SK-N-SH (cell line): Measurements from ENCODE around the gene MAP3K12. TPM values are rescaled to one million over a fixed set of nuclear protein-coding genes. Genes with fewer than 3 reads are reported as not detected.

Experiments used
- CTCF ChIA-PET: fragments of 300-600, 350-600 bp; formaldehyde crosslinking; extraction: SDS; loops from one replicate; lab custom pipeline; 2021; lab: Yijun Ruan, JAX
- POLR2A ChIA-PET: fragments of 350-600 bp; sonication (Branson Sonifier 250); formaldehyde crosslinking; extraction: SDS; loops from one replicate; lab custom pipeline; 2020; ENCODE audit warnings: antibody characterized with exemption, inconsistent platforms; lab: Yijun Ruan, JAX
- DNase-seq: peaks from one replicate; pipeline ENCODE4 v3.0.0; 2012
- H2AFZ ChIP-seq: fragments of 200-600 bp; sonication (generic); 2 replicates; pipeline ENCODE4 v1.8.1; 2016; ENCODE audit warnings: antibody characterized with exemption, mild to moderate bottlenecking, low read depth
- H3F3A ChIP-seq: fragments of 200-600 bp; sonication (generic); replicated peaks from 2 replicates; pipeline ENCODE3; 2016; ENCODE audit warnings: antibody characterized with exemption, mild to moderate bottlenecking; ENCODE audit not compliant: insufficient read depth
- H3K27ac ChIP-seq, 2 experiments: fragments of 200-500 bp in 1 of 2; fragments of 200-600 bp in 1 of 2; sonication (Bioruptor generic) in 1 of 2; sonication (generic), shearing (Covaris generic) in 1 of 2; 2 replicates each; pipeline versions ENCODE4 v1.5.1 to v1.6.1; 2014 to 2016; ENCODE audit warnings: low read depth in 2 of 2, inconsistent platforms in 1 of 2, low read length in 1 of 2, mild to moderate bottlenecking in 1 of 2, mixed read lengths in 1 of 2
- H3K27me3 ChIP-seq: fragments of 200-600 bp; sonication (generic), shearing (Covaris generic); 2 replicates; pipeline ENCODE4 v1.6.1; 2016; ENCODE audit warnings: mixed run types; ENCODE audit not compliant: insufficient read depth
- H3K36me3 ChIP-seq, 2 experiments: fragments of 200-500 bp in 1 of 2; fragments of 200-600 bp in 1 of 2; sonication (Bioruptor generic) in 1 of 2; sonication (generic) in 1 of 2; replicated peaks in 1 of 2; 2 replicates each; pipeline versions ENCODE3 to v1.5.1; 2014 to 2016; ENCODE audit warnings: low read length in 1 of 2, mild to moderate bottlenecking in 1 of 2; ENCODE audit not compliant: insufficient read depth in 2 of 2, control insufficient read depth in 1 of 2
- H3K4me1 ChIP-seq, 2 experiments: fragments of 200-500 bp in 1 of 2; fragments of 200-600 bp in 1 of 2; sonication (Bioruptor generic) in 1 of 2; sonication (generic), shearing (Covaris generic) in 1 of 2; 2 replicates each; pipeline versions ENCODE4 v1.5.1 to v1.6.1; 2014 to 2016; ENCODE audit warnings: low read depth in 1 of 2, low read length in 1 of 2, mixed run types in 1 of 2; ENCODE audit not compliant: insufficient read depth in 2 of 2, control insufficient read depth in 1 of 2
- H3K4me2 ChIP-seq: fragments of 200-600 bp; sonication (generic), shearing (Covaris generic); 2 replicates; pipeline ENCODE4 v1.6.1; 2017; ENCODE audit warnings: mixed run types
- H3K4me3 ChIP-seq, 2 experiments: fragments of 200-500 bp in 1 of 2; fragments of 200-600 bp in 1 of 2; sonication (Bioruptor generic) in 1 of 2; sonication (generic), shearing (Covaris generic) in 1 of 2; 2 replicates each; pipeline versions ENCODE4 v1.5.1 to v1.8.1; 2014 to 2016; ENCODE audit warnings: low read depth in 2 of 2, inconsistent platforms in 1 of 2, low read length in 1 of 2, mild to moderate bottlenecking in 1 of 2, mixed read lengths in 1 of 2, moderate library complexity in 1 of 2
- H3K79me2 ChIP-seq: fragments of 200-600 bp; sonication (generic); 2 replicates; pipeline ENCODE4 v1.8.1; 2017; ENCODE audit warnings: mild to moderate bottlenecking; ENCODE audit not compliant: insufficient read depth
- H3K9ac ChIP-seq: fragments of 200-600 bp; sonication (generic); 2 replicates; pipeline ENCODE4 v1.6.1; 2017; ENCODE audit warnings: mixed run types
- H3K9me2 ChIP-seq: fragments of 200-600 bp; sonication (generic); 2 replicates; pipeline ENCODE4 v1.6.1; 2017; ENCODE audit warnings: mixed run types
- H3K9me3 ChIP-seq: fragments of 200-600 bp; sonication (generic); 2 replicates; pipeline ENCODE4 v1.6.1; 2017; ENCODE audit warnings: mixed run types, mild to moderate bottlenecking, moderate library complexity
- H4K20me1 ChIP-seq: fragments of 200-600 bp; sonication (generic); 2 replicates; pipeline ENCODE4 v1.6.1; 2017; ENCODE audit warnings: mild to moderate bottlenecking, mixed run types; ENCODE audit not compliant: insufficient read depth
- EP300 ChIP-seq, 2 experiments: IDR thresholded peaks; 2 replicates each; pipeline versions ENCODE4 v1.4.0 to v1.6.1; 2012; ENCODE audit warnings: borderline replicate concordance in 1 of 2, low read depth in 1 of 2, low read length in 1 of 2
- FOXM1 ChIP-seq: IDR thresholded peaks from 2 replicates; pipeline ENCODE4 v1.4.0; 2012; ENCODE audit warnings: low read depth, mild to moderate bottlenecking
- NFIC ChIP-seq: IDR thresholded peaks from 2 replicates; pipeline ENCODE4 v1.4.0; 2012; ENCODE audit warnings: borderline replicate concordance
- PBX3 ChIP-seq: IDR thresholded peaks from 2 replicates; pipeline ENCODE4; 2012
- POLR2AphosphoS5 ChIP-seq: IDR thresholded peaks from 2 replicates; pipeline ENCODE4 v1.6.1; 2012; ENCODE audit warnings: low read depth, low read length
- RFX5 ChIP-seq: IDR thresholded peaks from 2 replicates; pipeline ENCODE4 v1.6.1; 2012; ENCODE audit warnings: mild to moderate bottlenecking, improper control_type of control experiment, low read length
- TEAD4 ChIP-seq: IDR thresholded peaks from 2 replicates; pipeline ENCODE4 v1.4.0; 2012; ENCODE audit warnings: mild to moderate bottlenecking, borderline replicate concordance; ENCODE audit not compliant: insufficient read depth
- USF2 ChIP-seq: fragments of 150-350 bp; IDR thresholded peaks from 2 replicates; pipeline ENCODE4 v1.6.1; 2017; ENCODE audit warnings: antibody characterized with exemption, low read length, low read depth, borderline replicate concordance
- WGBS: methylation state at CpG from one replicate; pipeline ENCODE4 v1.1.6; 2017; ENCODE audit warnings: low lambda C conversion rate; 5-methylcytosine and 5-hydroxymethylcytosine counted together
- polyA plus RNA-seq, 3 experiments: library from polyadenylated mRNA; depleted of rRNA; stranded (reverse); fragments of >200 nt; gene quantifications; 2 replicates each; pipeline ENCODE4 v1.2.3, GENCODE V29; 2012

MAP3K12 gene
- polyA plus RNA-seq, 1 of the 3 experiments (the other 2 are of a cell fraction): 57.6 TPM

- H3K9ac ChIP-seq: no peak overlapping the region
- peaks cover 28% of the 10 kb centered on the region for H4K20me1 ChIP-seq
- WGBS: 99% methylated on average over 10 of the region's 10 CpGs
- no peak for TF ChIP-seq EP300 (IDR thresholded peaks at IDR 0.05; ENCODE audit: borderline replicate concordance in 1 of 2, low read depth in 1 of 2, low read length in 1 of 2)
- H3K79me2 ChIP-seq: peaks cover 36% of the 10 kb centered on the region; the same call in 1 of the 2 replicates
- H3K4me1 ChIP-seq: peaks cover 0 to 4% of the 10 kb centered on the region in 2 experiments; a peak in 1 of 4 replicates
- no peaks in the 10 kb centered on the region for H3K9me2 ChIP-seq
- POLR2A ChIA-PET: interaction anchor here (1.1 kb wide), 1 partner anchor 8 kb away, joined by 3 read pairs; no protein-coding TSS in a partner anchor
- peaks cover 47% of the 10 kb centered on the region for H3F3A ChIP-seq
- H2AFZ ChIP-seq: no peak overlapping the region
- H3K27ac ChIP-seq: no peak overlapping the region; a peak in 1 of 4 replicates
- peaks cover 46 to 47% of the 10 kb centered on the region in 2 experiments for H3K36me3 ChIP-seq
- H3K9me3 ChIP-seq: no peaks in the 10 kb centered on the region
- no peaks in the 10 kb centered on the region for H3K27me3 ChIP-seq
- DNase-seq: no peak
- CTCF ChIA-PET: interaction anchor here (0.6 to 2.9 kb wide), 3 partner anchors 10 to 161 kb away, joined by 3 to 13 read pairs (median 3); no protein-coding TSS in a partner anchor
- no peak overlapping the region for H3K4me3 ChIP-seq
- H3K4me2 ChIP-seq: no peak overlapping the region
These were observed 13.1 kb downstream of the MAP3K12 start for GRCh38 chr12:53485955-53486735.

- H3F3A ChIP-seq: peaks cover 59% of the 10 kb centered on the region
- CTCF ChIA-PET: no interaction called here
- peaks cover 0 to 4% of the 10 kb centered on the region in 2 experiments; a peak in 2 of 4 replicates for H3K4me1 ChIP-seq
- peaks cover 56 to 58% of the 10 kb centered on the region in 2 experiments for H3K36me3 ChIP-seq
- H3K4me2 ChIP-seq: no peak overlapping the region
- no peaks in the 10 kb centered on the region for H3K9me2 ChIP-seq
- DNase-seq: no peak
- 90% methylated on average over 6 of the region's 10 CpGs for WGBS
- TF ChIP-seq POLR2AphosphoS5: peak; percentile 30
- no peak for TF ChIP-seq FOXM1
- no peak overlapping the region for H2AFZ ChIP-seq
- H3K27ac ChIP-seq: peak overlapping the region in 1 of 2 experiments; percentile 5; a peak in 1 of 4 replicates
- H3K27me3 ChIP-seq: no peaks in the 10 kb centered on the region
- H4K20me1 ChIP-seq: peaks cover 38% of the 10 kb centered on the region
- H3K79me2 ChIP-seq: peaks cover 30% of the 10 kb centered on the region; the same call in 1 of the 2 replicates
- no peak overlapping the region for H3K4me3 ChIP-seq
- no peaks in the 10 kb centered on the region for H3K9me3 ChIP-seq
- no peak overlapping the region for H3K9ac ChIP-seq
- POLR2A ChIA-PET: interaction anchor here (4.4 kb wide), 1 partner anchor 7 kb away, joined by 28 read pairs; no protein-coding TSS in a partner anchor
These were observed 14.3 kb downstream of the MAP3K12 start for GRCh38 chr12:53484686-53485575.

- TF ChIP-seq RFX5 (no peak), USF2 (no peak), TEAD4 (no peak), NFIC (no peak), PBX3 (no peak)
- peaks cover 45% of the 10 kb centered on the region for H4K20me1 ChIP-seq
- H2AFZ ChIP-seq: no peak overlapping the region
- peaks cover 59% of the 10 kb centered on the region for H3F3A ChIP-seq
- H3K79me2 ChIP-seq: peaks cover 26% of the 10 kb centered on the region; the same call in 1 of the 2 replicates
- WGBS: 96% methylated on average over 4 of the region's 4 CpGs
- H3K36me3 ChIP-seq: peaks cover 66 to 67% of the 10 kb centered on the region in 2 experiments
- H3K9me3 ChIP-seq: no peaks in the 10 kb centered on the region
- DNase-seq: no peak
- ChIA-PET CTCF (interaction anchor here (1.1 to 3.2 kb wide), 3 partner anchors 8 to 162 kb away, joined by 3 to 25 read pairs (median 14); partner anchors contain the start of gene AAAS), POLR2A (interaction anchor here (4.4 kb wide), 1 partner anchor 8 kb away, joined by 28 read pairs; no protein-coding TSS in a partner anchor)
- peaks cover 0 to 5% of the 10 kb centered on the region in 2 experiments; a peak in 2 of 4 replicates for H3K4me1 ChIP-seq
- no peak overlapping the region for H3K27ac ChIP-seq
- H3K9me2 ChIP-seq: no peaks in the 10 kb centered on the region
- H3K9ac ChIP-seq: no peak overlapping the region
- H3K4me2 ChIP-seq: no peak overlapping the region
- no peaks in the 10 kb centered on the region for H3K27me3 ChIP-seq
- H3K4me3 ChIP-seq: no peak overlapping the region
These were observed 15.3 kb downstream of the MAP3K12 start for GRCh38 chr12:53483979-53484377.
